Measurements from ENCODE around the gene GALR3.

DNA sequence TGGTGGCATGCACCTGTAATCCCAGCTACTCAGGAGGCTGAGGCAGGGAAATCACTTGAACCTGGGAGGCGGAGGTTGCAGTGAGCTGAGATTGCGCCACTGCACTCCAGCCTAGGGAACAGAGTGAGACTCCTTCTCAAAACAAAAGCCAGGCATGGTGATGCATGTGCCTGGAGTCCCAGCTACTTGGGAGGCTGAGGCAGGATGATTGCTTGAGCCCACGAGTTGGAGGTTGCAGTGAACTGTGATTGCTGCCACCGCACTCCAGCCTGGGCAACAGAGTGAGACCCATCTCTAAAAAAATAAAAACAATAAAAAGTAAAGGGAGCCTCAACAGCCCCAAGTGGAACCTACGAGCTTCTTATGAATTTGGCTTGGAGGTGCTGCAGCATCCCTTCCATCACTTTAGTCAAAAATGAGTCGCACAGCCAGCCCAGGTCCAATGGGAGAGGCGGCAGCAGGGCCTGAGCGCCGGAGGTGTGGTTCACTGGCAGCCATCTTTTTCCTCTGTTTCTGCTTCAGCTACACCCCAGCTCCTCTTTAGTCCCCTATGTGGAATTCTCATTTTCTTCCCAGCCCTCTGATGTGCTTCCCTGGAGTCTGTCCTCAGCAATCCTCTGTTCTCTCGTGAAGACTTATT lies 44.7 kb upstream of the GALR3 start:
- no peak for TF ChIP-seq ELF4 (IDR thresholded peaks at IDR 0.05)
- TF ChIP-seq FOXM1 (IDR thresholded peaks at IDR 0.05; ENCODE audit: borderline replicate concordance): no peak
- no peak for TF ChIP-seq BHLHE40 (IDR thresholded peaks at IDR 0.05; ENCODE audit: borderline replicate concordance)
- TF ChIP-seq FOXK2 (IDR thresholded peaks at IDR 0.05): no peak
- TF ChIP-seq SUZ12 (IDR thresholded peaks at IDR 0.05): no peak
- no peak for TF ChIP-seq LEF1 (IDR thresholded peaks at IDR 0.05; ENCODE audit: borderline replicate concordance)
- TF ChIP-seq SP1 (IDR thresholded peaks at IDR 0.05): no peak
- TF ChIP-seq TARDBP (IDR thresholded peaks at IDR 0.05): no peak
- no peak for TF ChIP-seq NFRKB (IDR thresholded peaks at IDR 0.05)
- no peak for TF ChIP-seq HDGF (IDR thresholded peaks at IDR 0.05; ENCODE audit: borderline replicate concordance)
- TF ChIP-seq, protein P1, sequence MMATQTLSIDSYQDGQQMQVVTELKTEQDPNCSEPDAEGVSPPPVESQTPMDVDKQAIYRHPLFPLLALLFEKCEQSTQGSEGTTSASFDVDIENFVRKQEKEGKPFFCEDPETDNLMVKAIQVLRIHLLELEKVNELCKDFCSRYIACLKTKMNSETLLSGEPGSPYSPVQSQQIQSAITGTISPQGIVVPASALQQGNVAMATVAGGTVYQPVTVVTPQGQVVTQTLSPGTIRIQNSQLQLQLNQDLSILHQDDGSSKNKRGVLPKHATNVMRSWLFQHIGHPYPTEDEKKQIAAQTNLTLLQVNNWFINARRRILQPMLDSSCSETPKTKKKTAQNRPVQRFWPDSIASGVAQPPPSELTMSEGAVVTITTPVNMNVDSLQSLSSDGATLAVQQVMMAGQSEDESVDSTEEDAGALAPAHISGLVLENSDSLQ (IDR thresholded peaks at IDR 0.05): no peak

Data from HEK293T (cell line).